Stimulated activated memory B cell treated with anti-CD40 and anti-IgM and Interleukin-4, amounts not matched to agents 10 μg/mL and 1 μg/mL and 100 μg/mL, for 72 hours (primary cell): ENCODE data around the gene AHNAK.

Experiments used
- ATAC-seq: fragments of 150-1000 bp; cut with Tn5 transposase; 2 replicates; pipeline ENCODE4 v1.10.0; 2021
- H3K27ac Mint-ChIP-seq: one replicate; pipeline ENCODE4 v1.8.0; 2022; ENCODE audit warnings: mild to moderate bottlenecking, mixed read lengths
- H3K27me3 Mint-ChIP-seq: one replicate; pipeline ENCODE4 v1.8.0; 2022; ENCODE audit warnings: mixed read lengths
- H3K36me3 Mint-ChIP-seq: one replicate; pipeline ENCODE4 v1.8.0; 2022; ENCODE audit warnings: mixed read lengths
- H3K4me1 Mint-ChIP-seq: one replicate; pipeline ENCODE4 v1.8.0; 2022; ENCODE audit warnings: mixed read lengths
- H3K4me3 Mint-ChIP-seq: one replicate; pipeline ENCODE4 v1.8.0; 2022; ENCODE audit warnings: mild to moderate bottlenecking, moderate library complexity, mixed read lengths
- H3K9me3 Mint-ChIP-seq: one replicate; pipeline ENCODE4 v1.8.0; 2022; ENCODE audit warnings: mixed read lengths

The AHNAK gene

GRCh38 chr11:62383822-62384221 lies 162.8 kb downstream of the AHNAK start:
- Mint-ChIP-seq H3K27ac (no peak overlapping the region), H3K4me3 (no peak overlapping the region), H3K27me3 (no peaks in the 10 kb centered on the region), H3K36me3 (no peaks in the 10 kb centered on the region), H3K9me3 (no peaks in the 10 kb centered on the region), H3K4me1 (peaks cover 8% of the 10 kb centered on the region)
- ATAC-seq: no peak
